NB4 (cell line): Measurements from ENCODE around the gene PTRH2.
"Not testable (repeated sequence)": the region's sequence is repeated elsewhere in the genome, so short reads cannot be mapped to it uniquely, and the experiment has no call there.

ENCODE experiments used
- DNase-seq: peaks from one replicate; pipeline ENCODE4 v3.0.0; 2010; ENCODE audit warnings: low read depth
- H3K4me3 ChIP-seq: one replicate; pipeline ENCODE4 v1.5.1; 2011; ENCODE audit warnings: mild to moderate bottlenecking, low read depth, low read length, moderate library complexity
- MYC ChIP-seq: IDR thresholded peaks from 2 replicates; pipeline ENCODE4 v1.6.1; 2011; ENCODE audit warnings: low read depth, low read length
- POLR2A ChIP-seq: IDR thresholded peaks from 2 replicates; pipeline ENCODE4 v1.6.1; 2011; ENCODE audit warnings: mild to moderate bottlenecking; ENCODE audit not compliant: insufficient read length; ENCODE audit errors: extremely low read depth
- TF ChIP-seq, protein P1 (sequence below): IDR thresholded peaks from 2 replicates; pipeline ENCODE4 v1.6.1; 2011; ENCODE audit warnings: low read depth, low read length
- TF ChIP-seq, protein P2 (sequence below): IDR thresholded peaks from one replicate; pipeline ENCODE4 v1.5.1; 2012; ENCODE audit warnings: low read depth, low read length

PTRH2 gene

DNA sequence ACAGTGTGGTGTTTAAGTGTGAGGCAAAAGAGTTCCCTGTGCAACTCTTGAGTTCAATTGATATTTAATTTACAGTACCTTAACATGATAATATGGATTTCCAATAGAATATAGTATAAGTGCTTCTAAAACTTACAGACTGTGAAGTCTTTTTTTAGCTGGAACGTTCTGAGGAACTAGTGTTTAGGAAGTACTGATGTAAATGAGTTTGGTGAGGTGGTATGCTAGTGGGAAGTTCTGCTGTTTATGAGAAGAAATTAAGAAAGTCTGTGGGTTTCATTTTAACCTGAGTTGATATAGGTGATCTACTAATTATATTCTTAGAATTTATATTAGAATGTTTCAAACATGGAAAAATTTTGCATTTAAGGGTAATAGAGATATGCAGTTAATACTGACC lies 32.0 kb downstream of the PTRH2 start:
- H3K4me3 ChIP-seq, result no peak overlapping the region
- no peak for DNase-seq
- TF ChIP-seq, protein P1, sequence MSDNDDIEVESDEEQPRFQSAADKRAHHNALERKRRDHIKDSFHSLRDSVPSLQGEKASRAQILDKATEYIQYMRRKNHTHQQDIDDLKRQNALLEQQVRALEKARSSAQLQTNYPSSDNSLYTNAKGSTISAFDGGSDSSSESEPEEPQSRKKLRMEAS, result no peak
- TF ChIP-seq POLR2A (no peak), MYC (no peak)
- TF ChIP-seq, protein P2, sequence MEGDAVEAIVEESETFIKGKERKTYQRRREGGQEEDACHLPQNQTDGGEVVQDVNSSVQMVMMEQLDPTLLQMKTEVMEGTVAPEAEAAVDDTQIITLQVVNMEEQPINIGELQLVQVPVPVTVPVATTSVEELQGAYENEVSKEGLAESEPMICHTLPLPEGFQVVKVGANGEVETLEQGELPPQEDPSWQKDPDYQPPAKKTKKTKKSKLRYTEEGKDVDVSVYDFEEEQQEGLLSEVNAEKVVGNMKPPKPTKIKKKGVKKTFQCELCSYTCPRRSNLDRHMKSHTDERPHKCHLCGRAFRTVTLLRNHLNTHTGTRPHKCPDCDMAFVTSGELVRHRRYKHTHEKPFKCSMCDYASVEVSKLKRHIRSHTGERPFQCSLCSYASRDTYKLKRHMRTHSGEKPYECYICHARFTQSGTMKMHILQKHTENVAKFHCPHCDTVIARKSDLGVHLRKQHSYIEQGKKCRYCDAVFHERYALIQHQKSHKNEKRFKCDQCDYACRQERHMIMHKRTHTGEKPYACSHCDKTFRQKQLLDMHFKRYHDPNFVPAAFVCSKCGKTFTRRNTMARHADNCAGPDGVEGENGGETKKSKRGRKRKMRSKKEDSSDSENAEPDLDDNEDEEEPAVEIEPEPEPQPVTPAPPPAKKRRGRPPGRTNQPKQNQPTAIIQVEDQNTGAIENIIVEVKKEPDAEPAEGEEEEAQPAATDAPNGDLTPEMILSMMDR, result no peak

DNA sequence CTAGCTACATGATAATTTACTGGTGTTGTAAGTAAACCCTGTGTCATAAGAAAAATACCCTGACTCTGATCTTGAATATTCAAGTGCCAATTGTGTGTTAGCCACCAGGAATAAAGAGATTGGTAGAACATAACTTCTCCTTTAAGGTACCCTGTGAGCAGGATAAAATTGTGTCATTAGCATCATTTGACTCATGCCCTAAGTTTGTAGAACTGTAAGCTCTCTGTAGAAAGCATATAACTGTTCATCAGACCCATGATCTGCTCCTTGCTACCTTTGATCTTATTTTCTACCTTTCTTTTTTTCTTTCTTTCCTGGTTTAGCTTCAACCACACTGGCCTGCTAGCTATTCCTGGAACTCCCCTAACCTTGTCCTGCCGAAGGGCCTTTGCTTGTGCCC lies 35.8 kb downstream of the PTRH2 start:
- DNase-seq, result no peak
- H3K4me3 ChIP-seq, result no peak overlapping the region
- TF ChIP-seq MYC (no peak), POLR2A (no peak)
- TF ChIP-seq, protein P2, result no peak
- TF ChIP-seq, protein P1, result no peak

DNA sequence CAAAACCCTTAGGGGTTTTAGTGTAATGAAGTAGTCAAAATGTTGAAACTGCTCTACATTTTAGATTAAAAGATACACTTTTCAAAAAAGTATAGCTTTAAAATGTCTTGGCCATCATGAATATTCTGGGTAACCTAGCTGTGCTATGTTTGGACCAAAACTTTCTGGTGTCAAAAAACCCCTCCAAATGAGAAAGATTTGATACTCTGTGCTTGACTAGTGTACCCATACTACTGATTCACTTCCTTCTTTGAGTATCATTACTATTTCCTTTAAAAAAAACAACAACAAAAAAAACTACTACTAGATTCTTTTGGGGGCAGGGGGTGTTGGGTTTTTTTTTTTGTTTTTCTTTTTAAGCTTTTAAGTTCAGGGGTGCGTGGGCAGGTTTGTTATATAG lies 37.3 kb downstream of the PTRH2 start:
- H3K4me3 ChIP-seq, result no peak overlapping the region
- DNase-seq, result no peak
- no peak for TF ChIP-seq POLR2A
- TF ChIP-seq, protein P1, result no peak
- TF ChIP-seq, protein P2, result no peak
- no peak for TF ChIP-seq MYC

DNA sequence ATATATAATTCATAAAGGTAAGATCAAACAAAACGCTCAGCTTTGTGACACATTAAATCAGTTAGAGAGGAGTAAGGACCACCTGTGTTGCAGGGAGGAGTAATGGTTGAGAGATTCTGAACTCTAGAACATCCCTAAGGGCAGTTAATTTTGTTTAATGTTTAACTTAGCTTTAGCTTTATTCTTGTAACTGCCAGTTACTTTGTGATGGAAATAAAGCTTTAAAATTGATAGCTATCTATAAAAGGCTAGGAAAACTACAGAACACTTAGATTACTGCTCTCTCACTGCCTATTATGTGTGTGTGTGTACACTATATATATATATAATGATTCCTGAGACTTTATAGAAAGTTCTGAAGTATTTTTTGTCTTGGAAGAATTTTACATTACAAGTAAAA lies 37.8 kb downstream of the PTRH2 start:
- DNase-seq, result no peak
- TF ChIP-seq, protein P2, result no peak
- TF ChIP-seq MYC, result no peak
- TF ChIP-seq, protein P1, result no peak
- TF ChIP-seq POLR2A, result no peak
- H3K4me3 ChIP-seq, result no peak overlapping the region

DNA sequence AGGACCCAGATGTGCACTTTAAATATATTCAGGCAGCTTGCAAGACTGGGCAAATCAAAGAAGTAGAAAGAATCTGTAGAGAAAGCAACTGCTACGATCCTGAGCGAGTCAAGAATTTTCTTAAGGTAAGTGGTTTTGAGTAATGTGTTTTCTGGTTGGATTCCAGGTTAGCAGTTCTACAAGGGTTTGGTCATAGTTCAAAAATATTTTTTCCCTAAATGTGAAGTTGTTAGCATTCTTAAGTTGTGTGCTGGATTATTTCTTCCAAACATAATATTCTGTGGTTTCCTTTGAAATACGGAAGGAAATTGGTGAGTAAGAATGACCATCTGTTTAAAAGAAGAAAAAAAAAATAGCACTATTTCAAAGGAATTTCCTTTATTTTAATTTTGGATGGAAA lies 38.4 kb downstream of the PTRH2 start:
- H3K4me3 ChIP-seq, result no peak overlapping the region
- TF ChIP-seq POLR2A (no peak), MYC (no peak)
- TF ChIP-seq, protein P2, result no peak
- TF ChIP-seq, protein P1, result no peak
- DNase-seq, result peak; percentile 4

DNA sequence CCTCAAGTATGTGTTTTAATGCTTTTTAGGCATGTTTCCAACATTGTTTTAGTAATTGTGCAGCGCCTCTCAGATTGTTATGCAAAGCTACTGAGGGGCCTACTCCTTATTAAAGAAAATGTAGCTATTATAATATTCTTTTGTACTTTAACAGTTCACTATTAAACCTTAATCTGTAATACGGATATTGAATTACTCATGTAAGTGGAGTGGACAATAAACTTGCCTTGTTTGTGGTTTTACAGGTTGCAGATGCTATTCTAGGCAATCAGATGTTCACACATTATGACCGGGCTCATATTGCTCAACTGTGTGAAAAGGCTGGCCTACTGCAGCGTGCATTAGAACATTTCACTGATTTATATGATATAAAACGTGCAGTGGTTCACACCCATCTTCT lies 41.0 kb downstream of the PTRH2 start:
- DNase-seq, result peak; percentile 6
- TF ChIP-seq, protein P2, result no peak
- TF ChIP-seq MYC, result no peak
- no peak for TF ChIP-seq POLR2A
- TF ChIP-seq, protein P1, result no peak
- no peak overlapping the region for H3K4me3 ChIP-seq

DNA sequence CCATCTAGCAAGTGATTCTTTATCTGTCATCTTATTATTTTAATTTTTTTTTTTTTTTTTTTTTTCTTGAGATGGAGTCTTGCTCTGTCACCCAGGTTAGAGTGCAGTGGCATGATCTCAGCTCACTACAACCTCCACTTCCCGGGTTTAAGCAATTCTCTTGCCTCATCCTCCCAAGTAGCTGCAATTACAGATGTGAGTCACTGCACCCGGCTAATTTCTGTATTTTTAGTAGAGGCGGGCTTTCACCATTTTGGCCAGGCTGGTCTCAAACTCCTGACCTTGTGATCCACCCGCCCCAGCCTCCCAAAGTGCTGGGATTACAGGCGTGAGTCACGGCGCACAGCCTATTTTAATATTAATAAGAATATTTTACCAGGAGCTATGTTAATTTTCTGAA lies 50.6 kb downstream of the PTRH2 start:
- peak; percentile 40 for DNase-seq
- H3K4me3 ChIP-seq, result not testable (repeated sequence)
